HuH-7 (cell line): Measurements from ENCODE around the gene DLG2.

Experiments
- DNase-seq: peaks from one replicate; pipeline ENCODE4 v3.0.0; 2011; ENCODE audit warnings: low spot score

DLG2 gene

DNA sequence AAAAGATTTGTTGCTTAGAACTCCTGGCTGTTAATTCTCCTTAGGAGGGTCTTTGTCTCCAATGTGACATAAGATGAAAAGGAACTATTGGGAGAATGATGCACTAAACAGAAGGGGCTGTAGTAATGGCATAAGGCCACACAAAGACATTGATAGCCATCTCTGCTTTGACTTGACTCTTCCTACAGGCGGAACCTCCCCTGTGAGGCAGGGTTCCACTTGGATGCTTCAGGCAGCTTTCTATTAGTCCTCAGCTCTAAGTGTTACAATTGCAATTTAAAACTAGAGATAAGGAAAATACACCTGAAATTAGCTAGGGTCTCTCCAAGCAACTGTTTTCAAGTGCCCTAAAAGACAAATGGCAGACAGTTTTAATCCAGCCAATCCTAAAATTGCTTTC, 1949.4 kb downstream of the DLG2 start:
- no peak for DNase-seq

- no peak for DNase-seq
These were observed 1951.0 kb downstream of the DLG2 start for GRCh38 chr11:83676056-83676601.

- no peak for DNase-seq
These were observed 1952.8 kb downstream of the DLG2 start for GRCh38 chr11:83674102-83674896.

DNA sequence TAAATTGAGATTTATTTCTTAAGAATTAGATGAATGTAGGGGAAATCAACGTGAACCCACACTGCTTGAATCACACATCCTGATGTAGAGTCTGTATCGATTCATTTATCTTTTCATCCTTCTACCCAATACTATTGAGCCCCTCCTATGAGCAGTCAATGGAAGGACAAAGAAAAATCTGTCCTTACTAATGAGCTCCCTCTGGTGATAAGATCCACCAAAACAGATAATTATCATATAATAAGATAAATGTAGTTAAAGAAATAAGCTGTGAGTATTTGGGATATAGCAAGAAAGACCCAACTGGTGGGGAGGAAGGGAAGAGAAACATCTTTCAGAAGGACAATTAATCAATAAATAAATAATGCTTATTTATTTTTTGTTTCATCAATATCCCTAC, 1955.9 kb downstream of the DLG2 start:
- no peak for DNase-seq

- DNase-seq: no peak
These were observed 1961.0 kb downstream of the DLG2 start for GRCh38 chr11:83666149-83666548.

DNA sequence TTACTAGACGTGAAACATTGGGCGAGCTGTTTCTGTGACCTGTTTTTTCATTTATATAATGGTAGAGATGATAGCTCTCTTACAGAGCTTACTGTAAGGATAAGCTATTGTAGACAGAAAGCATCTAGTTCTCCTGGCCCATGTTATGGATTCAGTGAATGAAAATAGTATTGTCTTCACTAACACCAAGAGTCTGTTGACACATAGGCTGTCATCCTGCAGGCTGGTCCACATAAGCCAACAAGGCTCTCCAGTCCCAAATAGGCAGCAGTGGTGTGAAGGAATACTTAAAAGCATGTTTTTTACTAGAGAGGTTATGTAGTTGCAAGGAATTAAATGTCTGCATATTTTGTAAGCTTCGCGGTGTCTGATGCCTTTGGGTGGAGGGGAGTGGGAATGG, 1963.2 kb downstream of the DLG2 start:
- DNase-seq: no peak

DNA sequence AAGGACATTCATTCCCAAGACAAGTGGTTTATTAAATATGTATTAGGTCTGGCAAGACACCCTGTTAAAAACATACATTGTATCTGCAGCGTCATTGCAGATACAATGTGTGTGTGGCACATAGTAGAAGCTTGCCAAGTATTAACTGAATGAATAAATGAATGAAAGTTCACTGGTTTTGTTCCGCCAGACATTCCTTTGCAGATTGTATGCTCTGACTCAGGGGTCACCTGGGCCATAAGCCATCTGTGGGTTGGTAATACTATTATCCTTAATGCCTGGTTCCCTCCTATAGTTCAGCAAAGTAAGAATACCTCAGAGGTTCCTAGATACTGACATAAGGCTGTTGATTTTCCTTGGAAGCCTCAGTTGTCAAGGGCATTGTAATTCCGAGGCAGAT, 1963.7 kb downstream of the DLG2 start:
- no peak for DNase-seq

DNA sequence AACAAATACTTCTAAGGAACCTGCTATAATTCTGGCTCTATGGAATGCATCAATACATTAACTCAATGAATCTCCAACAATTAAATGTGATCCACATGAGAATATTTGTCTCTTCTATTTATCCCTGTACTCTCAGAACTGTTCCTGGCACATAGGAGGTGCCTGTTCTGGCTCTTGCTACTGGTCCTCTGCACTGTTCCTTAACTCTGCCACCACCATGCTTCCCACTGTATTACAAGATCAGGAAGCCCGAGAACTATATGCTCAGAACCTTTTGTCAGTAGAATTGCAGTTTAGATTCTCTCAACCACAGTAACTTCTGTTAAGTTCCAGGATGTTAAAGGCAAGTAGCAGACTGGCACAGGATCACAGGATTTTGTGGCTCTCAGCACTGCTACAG, 1964.7 kb downstream of the DLG2 start:
- no peak for DNase-seq

- DNase-seq: no peak
These were observed 1965.4 kb downstream of the DLG2 start for GRCh38 chr11:83661491-83662350.

DNA sequence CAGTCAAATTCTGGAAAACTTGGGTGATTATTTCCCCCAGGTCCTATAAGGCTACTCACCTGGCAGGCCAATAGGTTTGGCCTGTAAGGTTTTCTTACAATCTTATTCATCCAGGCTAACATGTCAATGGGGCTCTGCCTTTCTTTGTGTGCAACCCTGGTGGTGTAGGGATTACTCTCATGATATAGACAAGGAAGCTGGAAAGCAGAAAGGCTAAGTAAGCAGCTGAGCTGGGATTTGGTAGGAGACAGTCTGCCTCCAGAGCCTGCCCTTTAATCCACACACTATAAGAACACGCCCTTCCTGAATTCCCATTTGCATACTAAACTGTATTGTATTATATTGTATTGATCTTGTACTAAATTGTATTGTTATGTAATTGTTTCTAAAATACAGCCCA, 1967.7 kb downstream of the DLG2 start:
- no peak for DNase-seq

DNA sequence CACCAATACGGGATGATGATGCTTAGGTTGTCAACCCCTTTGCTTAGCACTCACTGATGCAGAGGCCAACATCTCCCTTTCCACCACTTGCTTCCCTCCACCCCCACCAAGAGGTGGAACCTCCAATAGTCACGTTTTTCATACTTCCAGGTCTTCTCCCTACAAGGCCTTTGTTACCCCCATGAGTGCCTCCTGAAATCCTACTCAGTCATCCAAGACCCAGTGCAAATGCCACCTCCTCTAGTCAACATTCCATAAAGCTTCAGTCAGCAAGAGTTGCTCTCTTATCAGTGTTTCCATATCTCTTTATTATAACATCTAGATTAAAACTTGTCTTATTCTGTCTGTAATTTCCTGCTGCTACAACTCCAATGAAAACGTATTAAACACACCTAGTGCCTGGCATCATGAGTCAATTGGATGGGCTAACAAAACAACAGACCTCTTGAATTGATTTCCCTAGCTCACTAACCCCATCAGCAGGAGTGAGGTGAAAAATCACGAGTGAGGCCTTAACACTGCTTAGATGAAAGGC, 1970.3 kb downstream of the DLG2 start:
- DNase-seq: no peak

GRCh38 chr11:83655976-83656375, 1971.2 kb downstream of the DLG2 start:
- DNase-seq: no peak

GRCh38 chr11:83649528-83649855, 1977.7 kb downstream of the DLG2 start:
- peak; percentile 4 for DNase-seq

DNA sequence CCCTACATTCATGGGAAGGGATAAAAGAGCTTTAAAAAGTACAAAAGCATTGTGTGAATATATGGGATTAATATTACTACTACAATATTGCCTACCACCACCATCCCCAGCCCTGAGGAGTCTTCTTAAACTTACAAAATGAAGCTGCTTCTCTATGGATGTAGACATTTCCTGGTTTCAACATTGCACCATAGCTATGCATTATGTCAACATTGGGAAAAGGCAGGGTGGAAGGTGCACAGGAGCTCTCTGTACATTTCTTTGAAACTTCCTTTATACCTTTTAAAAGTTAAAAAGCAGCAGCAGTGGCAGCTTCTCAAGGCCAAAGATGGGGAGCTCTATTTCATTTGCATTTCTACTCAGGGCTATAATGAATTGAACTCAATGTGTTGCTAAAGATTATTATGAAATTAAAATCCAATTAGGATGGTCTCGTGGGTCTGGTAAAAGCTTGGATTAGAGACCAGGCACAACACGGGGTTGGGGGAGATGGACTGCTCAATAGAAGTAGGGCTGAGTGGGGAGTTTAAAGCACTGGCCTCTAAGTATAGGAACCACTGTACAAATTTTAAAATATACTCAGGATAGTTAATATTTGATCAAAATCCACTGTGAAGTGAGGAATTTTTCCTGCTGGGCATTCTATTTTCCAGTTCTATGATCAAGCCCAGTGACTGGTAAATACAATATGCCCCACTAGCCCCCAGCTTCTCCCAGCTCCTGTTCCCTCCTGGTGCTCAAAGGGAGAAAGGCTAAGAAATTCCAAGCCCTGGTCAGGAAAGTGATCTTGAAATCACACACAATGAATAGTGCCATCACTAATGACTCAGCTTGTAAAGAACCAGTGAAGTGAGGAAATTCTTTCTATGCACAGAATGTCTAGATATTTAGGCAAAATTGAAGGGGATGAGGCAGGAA, 1978.3 kb downstream of the DLG2 start:
- peak; percentile 6 for DNase-seq

DNA sequence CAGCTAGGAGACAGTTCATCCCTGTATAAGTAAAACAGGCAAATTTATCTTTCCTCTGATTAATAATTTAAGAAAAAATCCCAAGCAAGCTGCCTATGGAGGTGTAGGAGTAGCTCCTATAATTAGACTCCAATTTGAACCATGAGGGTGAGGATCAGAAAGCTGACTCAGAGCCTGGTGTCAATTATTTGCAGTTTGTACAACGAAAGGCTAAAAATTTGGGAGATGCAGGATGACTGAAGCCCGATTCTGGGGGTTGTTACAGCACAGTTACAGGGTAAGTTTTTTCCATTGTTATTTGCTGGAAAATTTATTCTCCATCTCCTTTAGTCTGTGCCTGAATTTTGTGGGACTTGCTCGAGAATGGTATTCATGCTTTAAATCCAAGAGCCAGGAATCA, 1981.6 kb downstream of the DLG2 start:
- no peak for DNase-seq

DNA sequence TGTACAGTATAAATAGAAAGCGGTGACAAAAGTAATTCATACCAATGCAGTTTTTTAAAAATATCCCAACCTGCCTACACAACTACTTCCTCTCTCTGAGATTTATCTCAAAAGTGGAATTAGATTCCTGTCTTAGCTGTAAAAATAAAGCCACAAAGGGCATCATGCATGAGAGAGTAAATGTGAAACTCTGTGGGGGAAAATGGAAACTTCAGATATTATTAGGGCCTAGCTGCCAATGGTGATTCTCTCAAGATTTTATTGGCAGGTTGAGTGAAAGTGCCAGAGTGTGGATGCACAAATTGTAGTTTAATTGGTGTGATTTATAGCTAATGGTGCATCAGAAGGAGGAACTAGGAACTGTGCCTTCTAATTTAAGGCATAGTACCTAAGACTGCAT, 1984.0 kb downstream of the DLG2 start:
- no peak for DNase-seq

DNA sequence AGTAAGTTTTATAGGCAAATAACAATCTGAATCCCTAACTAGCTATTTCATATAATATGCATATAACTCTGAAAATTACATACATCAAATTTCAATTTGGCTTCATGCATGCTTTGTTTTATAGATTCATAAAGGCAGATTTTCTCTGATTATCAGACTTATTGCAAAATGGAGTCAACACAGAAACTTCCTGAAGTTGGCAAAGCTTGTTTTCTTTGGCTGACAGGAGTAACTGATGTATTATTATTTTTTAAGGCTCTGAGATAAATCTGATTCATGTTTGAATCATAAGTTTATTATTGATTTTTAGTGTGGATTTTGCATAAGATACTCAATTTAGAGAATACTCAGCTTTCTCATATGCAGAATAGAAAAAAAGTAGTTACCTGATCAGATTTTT, 1984.6 kb downstream of the DLG2 start:
- DNase-seq: no peak

DNA sequence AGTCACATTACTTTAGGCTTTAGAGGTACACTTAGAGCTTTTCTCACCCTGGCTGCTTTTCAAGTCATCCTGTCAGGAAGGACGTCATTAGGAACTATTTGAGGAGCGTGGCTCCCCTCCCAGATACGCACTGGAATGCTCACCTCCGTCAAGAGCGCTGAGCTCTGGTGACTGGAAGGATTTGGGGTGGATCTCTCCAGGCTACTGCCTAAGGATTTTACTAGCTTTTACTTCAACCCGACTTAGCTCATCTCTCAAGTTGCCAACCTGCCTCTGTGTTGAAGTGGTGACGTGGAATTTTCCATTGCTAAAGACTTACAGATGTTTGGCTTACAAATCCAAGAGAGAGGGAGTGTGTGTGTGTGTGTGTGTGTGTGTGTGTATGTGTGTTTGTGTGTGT, 1985.6 kb downstream of the DLG2 start:
- no peak for DNase-seq

GRCh38 chr11:83639995-83640758, 1987.0 kb downstream of the DLG2 start:
- DNase-seq: no peak

GRCh38 chr11:83635166-83635565, 1992.0 kb downstream of the DLG2 start:
- no peak for DNase-seq

GRCh38 chr11:83630211-83630610, 1996.9 kb downstream of the DLG2 start:
- DNase-seq: no peak
